ENCODE data around the gene SEC22C.
"Not testable (repeated sequence)": the region's sequence is repeated elsewhere in the genome, so short reads cannot be mapped to it uniquely, and the experiment has no call there.

The SEC22C gene

DNA sequence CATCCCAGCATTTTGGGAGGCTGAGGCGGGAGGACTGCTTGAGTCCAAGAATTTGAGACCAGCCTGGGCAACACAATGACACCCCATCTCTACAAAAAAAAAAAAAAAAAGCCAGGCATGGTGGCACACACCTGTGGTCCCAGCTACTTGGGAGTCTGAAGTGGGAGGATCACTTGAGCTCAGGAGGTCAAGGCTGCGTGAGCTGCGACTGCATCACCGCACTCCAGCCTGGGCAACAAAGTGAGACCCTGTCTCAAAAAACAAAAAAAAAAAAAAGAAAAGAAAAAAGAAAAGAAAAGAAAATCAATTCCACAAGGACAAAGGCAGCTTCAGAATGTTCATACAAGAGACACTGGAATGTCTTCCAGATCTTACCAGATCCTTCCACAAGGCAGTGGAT lies 2.4 kb downstream of the SEC22C start:
- DNase-seq (ENCODE audit: low spot score): not testable (repeated sequence)

DNA sequence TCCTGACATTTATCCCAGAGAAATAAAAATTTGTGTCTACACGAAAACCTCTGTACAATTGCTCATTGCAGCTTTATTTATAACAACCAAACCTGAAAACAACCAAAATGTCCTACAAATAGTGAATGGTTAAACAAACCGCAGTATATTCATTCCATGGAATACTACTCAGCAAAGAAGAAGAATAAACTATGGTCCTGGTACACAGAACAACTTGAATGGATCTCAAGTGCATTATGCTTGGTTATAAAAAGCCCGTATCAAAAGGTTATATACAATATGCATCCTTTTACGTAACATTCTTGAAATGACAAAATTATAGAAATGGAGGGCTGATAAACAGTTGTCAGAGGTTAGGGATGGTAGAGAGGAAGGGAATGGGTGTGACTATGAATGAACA lies 3.7 kb downstream of the SEC22C start:
- no peak for DNase-seq (ENCODE audit: low spot score)

DNA sequence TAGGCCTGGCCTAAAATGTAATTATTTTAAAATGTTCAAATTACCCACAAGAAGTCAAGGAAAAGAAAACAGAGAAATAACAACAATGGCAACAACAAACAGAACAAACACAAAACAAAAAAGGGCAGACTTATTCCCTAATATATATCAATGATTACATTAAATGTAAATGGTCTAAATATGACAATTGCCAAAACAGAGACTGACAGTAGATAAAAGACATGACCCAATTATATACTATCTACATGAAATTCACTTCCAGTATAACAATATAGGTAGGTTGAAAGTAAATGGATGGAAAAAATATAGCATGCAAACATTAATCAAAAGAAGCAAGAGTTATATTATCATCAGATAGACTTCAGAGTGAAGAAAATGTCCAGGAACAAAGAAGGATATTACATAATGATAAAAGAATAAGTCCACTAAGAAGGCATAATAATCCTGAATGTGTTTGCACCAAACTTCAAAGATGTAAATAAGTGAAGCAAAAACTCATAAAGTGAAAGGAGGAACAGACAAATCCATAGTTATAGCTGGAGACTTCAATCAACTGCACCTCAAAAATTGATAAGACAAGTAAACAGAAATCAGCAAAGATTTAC lies 6.5 kb downstream of the SEC22C start:
- DNase-seq (ENCODE audit: low spot score): no peak

- peak; percentile 65 for DNase-seq (ENCODE audit: low spot score)
These were observed 9.5 kb downstream of the SEC22C start for GRCh38 chr3:42572278-42572677.

DNA sequence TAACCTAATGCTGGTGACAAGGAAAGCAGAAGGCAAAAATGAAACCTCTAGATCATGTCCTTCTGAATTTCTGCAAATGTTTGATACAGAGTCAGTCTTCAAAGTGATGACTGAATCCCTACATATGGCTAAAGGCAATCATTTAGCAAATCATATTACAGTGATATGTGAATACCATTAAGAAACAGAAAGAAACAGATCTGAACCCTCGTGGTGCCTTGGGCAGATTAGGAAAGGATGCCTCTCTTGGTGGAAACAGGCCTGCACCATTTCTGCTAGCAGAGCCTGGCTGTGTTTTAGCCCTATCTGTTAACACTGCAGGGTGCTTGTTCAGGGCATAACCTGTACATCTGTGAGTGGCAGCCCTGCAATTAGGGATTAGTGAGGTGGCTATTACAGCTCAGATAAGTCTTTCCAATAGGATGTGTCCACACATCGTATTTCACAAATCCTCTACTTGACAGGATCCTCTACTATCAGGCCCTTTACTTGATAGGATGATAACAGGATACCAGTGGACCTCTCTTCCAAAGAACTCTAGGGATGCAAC lies 12.1 kb downstream of the SEC22C start:
- DNase-seq (ENCODE audit: low spot score): no peak

DNA sequence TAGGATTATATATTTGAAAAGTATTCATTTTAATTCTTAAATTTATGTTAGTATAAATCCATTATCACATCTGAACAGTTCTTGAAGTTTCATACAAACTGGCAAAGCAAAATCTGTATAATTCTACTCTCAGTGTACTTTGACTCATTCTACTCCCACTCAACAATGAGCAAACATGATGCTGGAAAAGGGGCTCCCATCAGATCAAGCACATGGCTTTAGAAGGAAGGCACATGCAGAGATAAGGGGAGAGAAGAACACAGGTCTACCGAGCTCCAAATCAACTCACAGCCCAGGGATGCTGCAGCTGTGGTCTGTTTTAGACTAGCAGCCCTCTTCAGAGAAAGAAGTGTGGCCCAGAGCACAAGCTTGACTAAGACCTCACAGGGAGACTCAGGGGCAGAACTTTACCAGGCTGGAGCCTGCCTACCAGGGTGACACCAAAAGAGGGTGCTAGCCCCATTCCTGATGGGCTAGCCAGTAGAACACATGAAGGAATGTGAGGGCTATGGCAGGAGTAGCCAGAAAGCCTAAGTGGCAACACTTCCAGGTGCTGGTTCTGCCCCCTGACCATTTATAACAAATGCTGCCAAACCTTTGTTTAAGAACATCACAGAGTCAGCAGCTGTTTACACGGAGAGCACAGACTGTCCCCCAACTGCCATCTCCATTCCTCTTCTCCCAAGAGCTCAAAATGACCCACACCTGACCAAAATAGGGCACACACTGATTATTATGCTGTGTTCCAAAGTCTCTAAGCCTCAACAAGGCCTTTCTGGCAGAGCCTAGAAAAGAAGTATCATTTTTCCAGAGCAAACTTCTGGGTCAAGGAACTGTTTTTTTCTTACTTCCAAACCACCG lies 19.5 kb downstream of the SEC22C start:
- DNase-seq (ENCODE audit: low spot score): no peak

DNA sequence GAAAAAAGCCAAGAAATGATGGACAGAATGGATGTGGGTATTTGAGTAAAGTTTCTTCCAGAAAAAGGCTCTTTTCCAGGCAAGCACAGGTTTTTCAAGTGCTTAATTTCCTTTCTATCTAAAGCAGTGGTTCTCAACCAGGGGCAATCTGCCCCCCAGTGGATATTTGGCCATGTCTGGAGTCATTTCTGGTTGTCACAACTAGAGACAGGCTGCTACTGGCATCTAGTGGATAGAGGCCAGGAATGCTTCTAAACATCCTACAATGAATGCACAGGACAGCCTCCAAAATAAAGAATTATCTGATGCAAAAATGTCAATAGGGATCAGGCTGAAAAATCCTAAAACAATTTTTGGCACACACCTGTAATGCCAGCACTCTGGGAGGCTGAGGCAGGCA lies 23.9 kb downstream of the SEC22C start:
- DNase-seq (ENCODE audit: low spot score): no peak

- not testable (repeated sequence) for DNase-seq (ENCODE audit: low spot score)
These were observed 24.9 kb downstream of the SEC22C start for GRCh38 chr3:42556817-42557216.

DNA sequence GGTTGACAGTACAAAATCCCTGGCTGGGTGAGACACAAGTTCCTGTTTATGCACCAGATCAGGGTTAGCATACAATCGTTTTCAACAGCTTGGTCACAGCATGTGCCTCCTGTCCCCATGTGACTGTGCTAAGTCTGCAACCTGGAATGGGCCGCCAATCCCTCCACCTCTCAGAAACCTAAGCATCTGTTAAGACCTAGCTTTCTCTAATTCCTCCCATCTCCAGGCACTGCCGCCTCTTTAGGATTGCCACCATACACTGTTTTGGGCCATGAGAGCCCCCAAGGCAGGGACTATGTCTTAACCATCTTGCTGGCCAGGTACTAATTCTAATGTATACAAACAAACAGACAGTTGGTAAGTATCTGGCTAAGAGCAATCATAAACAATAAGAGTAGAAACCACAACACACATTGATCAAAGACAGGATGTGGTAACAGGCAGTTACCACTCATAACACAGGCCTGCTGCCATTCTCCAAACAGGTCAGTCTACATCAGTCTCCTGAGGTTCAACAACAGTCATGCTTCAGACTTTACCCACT lies 25.6 kb downstream of the SEC22C start:
- no peak for DNase-seq (ENCODE audit: low spot score)

DNA sequence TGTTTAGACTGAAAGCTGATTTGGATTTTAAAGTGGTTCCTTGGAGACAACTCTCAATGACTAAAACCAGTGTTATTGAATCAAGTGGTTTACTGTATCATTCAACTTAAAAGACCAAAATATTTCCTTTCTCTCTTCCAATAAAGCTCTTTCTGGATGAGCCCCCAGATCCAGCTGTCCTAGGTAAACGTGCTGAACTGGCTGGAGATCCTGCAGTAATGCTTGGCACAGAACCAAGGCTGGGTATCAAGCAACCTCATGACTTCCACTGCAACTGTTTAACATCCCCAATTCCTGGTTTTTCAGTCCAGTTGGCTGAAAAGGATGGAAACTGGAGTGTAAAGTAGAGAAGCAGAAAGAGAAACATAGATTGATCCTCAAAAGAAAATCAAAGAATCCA lies 28.9 kb downstream of the SEC22C start:
- DNase-seq (ENCODE audit: low spot score): no peak

DNA sequence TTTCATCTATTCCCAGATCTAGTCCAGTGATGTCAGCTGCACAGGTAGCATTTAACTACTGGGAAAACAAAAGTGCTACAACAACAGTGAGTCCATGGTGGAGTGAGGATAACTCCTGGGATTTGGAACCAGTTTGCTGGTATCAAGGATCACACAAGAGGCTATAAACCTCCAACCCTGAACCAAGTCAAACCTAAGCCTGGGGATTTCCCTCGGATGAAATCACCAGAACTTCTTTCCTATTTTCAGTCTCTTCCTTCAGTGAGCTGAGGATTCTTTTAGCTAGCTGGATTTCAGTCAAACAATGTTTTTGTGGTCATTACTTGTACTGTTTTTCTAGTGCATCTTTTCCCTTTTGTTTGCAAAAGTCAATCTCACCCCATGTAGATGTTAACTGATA lies 31.5 kb downstream of the SEC22C start:
- DNase-seq (ENCODE audit: low spot score): no peak

DNA sequence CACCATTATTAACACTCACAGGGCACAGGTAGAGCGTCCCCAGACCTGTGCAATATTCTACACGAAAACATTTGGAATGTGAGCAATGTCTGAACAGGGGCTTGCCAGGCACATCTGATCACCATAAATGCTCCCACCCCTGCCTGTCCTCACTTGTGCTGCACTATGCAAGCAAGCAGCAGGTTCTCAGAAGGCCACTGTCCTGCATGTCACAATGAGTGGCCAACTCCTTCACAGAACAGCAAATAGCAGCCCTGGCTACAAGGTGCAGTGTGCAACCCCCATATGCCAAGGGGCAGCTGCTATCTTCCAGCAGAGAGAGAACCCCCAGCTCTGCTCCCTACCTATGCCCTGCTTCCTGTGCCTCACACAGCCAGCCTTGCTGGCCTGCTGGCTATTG lies 32.6 kb downstream of the SEC22C start:
- DNase-seq (ENCODE audit: low spot score): no peak

- DNase-seq (ENCODE audit: low spot score): peak; percentile 43
These were observed 34.3 kb downstream of the SEC22C start for GRCh38 chr3:42547401-42547945.

DNA sequence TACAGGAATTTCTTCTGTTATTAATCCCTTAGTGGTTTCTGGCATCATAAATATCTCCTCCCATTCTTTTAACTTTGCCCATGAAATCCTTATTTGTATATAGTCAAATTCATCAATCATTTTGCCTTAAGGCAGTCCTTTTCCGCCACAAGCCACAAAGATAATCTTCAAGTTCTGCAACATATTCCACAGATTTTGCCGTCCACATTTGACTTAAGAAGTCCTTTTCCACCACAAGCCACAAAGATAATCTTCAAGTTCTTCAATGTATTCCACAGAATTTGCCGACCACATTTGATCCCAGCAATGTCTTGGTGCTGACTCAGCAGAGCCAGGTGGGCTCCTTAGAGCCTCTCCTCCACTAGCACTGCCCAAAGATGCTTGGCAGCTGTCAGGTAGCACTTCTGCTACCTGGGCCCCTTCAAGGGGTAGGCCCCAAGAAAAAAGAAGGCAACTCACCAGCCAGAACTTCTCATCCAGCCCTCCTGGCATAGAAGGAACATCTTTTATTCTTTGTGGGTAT lies 35.0 kb downstream of the SEC22C start:
- no peak for DNase-seq (ENCODE audit: low spot score)

- DNase-seq (ENCODE audit: low spot score): no peak
These were observed 36.4 kb downstream of the SEC22C start for GRCh38 chr3:42545284-42545900.

DNA sequence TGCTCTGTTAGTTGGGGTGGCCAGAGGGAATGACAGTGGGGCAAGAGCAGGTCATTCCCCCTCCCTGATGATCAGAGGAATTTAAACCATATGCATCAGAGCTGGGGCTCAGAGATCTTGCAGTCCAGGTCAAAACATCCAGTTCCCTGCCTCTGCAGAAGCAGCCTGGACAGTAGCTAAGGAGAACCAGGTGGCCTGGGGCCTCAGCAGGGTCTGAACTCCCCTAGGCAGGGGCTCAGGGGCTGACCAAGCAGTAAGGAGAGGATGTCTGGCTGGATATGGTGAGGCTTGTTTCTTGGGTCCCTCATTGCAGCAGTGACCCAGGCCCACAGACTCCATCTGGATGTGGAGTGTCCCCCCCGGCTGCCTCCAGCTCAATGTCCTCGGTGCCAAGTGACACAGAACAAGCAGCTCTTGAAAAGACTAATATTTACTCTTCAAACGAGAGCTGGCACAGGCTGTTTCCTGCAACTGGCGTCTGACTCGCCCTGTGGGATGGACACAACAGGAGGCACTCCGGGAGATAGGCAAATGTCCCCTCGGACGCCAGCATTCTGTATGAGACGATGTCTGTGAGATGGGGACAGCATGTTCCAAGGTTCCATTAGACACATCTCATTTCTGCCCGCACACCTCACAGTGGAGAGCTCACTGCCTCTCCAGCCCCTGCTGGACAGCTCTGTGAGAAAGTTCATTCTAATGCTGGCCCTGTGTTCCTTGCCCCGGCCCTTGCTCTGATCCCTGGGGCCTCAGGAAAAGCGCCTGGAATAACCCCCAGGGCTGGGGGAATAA lies 37.1 kb downstream of the SEC22C start:
- DNase-seq (ENCODE audit: low spot score): no peak

DNA sequence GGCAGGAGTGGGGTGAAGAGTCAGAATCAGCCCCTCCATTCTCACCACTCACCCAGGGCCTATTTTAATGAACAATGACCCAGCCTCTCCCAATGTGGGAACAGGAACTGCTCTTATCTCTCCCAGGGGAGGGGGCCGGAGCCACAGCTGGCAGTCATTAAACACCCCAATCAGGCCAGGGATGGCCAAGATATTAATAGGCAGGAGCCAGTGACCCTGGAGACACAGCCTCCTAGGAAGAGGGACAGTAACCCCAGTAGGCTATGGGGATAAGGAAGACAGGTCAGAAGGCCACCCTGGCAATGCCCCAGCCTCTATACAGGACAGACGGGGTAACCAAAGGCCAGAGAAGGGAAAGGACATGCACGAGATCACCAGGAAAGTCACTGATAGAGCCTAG lies 40.7 kb downstream of the SEC22C start:
- no peak for DNase-seq (ENCODE audit: low spot score)

GRCh38 chr3:42539871-42540714 lies 41.7 kb downstream of the SEC22C start:
- DNase-seq (ENCODE audit: low spot score): no peak

- no peak for DNase-seq (ENCODE audit: low spot score)
These were observed 44.4 kb downstream of the SEC22C start for GRCh38 chr3:42537350-42537749.
